Transverse colon (tissue), 4 donors: ENCODE data around the gene KBTBD3.

ENCODE experiments used
- CTCF ChIP-seq, 5 experiments: fragments of 200-600 bp in 3 of 5; fragments of 450-650 bp in 2 of 5; sonication (generic) in 3 of 5; IDR thresholded peaks; 1 replicate in 2 of 5; 2 replicates in 3 of 5; pipeline ENCODE4 v1.5.1; 2016 to 2017; ENCODE audit warnings: antibody characterized with exemption in 5 of 5, inconsistent platforms in 3 of 5, mild to moderate bottlenecking in 2 of 5, moderate library complexity in 1 of 5
- POLR2A ChIP-seq: fragments of 450-650 bp; IDR thresholded peaks from one replicate; pipeline ENCODE4 v1.6.1; 2016; ENCODE audit warnings: antibody characterized with exemption, mild to moderate bottlenecking, moderate library complexity
- POLR2AphosphoS5 ChIP-seq, 3 donors: sonication (generic); formaldehyde crosslinking; IDR thresholded peaks; one replicate each; pipeline ENCODE4 v1.6.1; 2016; ENCODE audit warnings: antibody characterized with exemption in 3 of 3

- TF ChIP-seq CTCF (IDR thresholded peaks at IDR 0.05): no peak
- no peak for TF ChIP-seq POLR2A
- no peak for TF ChIP-seq POLR2AphosphoS5 (IDR thresholded peaks at IDR 0.05)
Measured at GRCh38 chr11:106105986-106106385, 28.8 kb upstream of the KBTBD3 start.
